ENCODE data around the gene CORO7. TPM values are rescaled to one million over a fixed set of nuclear protein-coding genes. Genes with fewer than 3 reads are reported as not detected.
"Not testable (repeated sequence)": the region's sequence is repeated elsewhere in the genome, so short reads cannot be mapped to it uniquely, and the experiment has no call there.

Gene CORO7
- total RNA-seq, 2 experiments from 2014 or later = 66.2 to 73.1 TPM

- Mint-ChIP-seq H3K27me3 (no peaks in the 10 kb centered on the region), H3K4me1 (peaks cover 5% of the 10 kb centered on the region), H3K27ac (no peak overlapping the region), H3K9me3 (no peaks in the 10 kb centered on the region), H3K36me3 (peaks cover 5% of the 10 kb centered on the region), H3K4me3 (no peak overlapping the region)
- no peak for DNase-seq
Measured at GRCh38 chr16:4340443-4340842, 76.0 kb downstream of the CORO7 start.

- DNase-seq = no peak
- Mint-ChIP-seq H3K27ac (no peak overlapping the region), H3K4me1 (peaks cover 4% of the 10 kb centered on the region), H3K36me3 (peaks cover 5% of the 10 kb centered on the region), H3K4me3 (no peak overlapping the region), H3K27me3 (no peaks in the 10 kb centered on the region), H3K9me3 (no peaks in the 10 kb centered on the region)
Measured at GRCh38 chr16:4339909-4340308, 76.5 kb downstream of the CORO7 start.

GRCh38 chr16:4339455-4339854 is 76.9 kb downstream of the CORO7 start:
- Mint-ChIP-seq H3K9me3 (no peaks in the 10 kb centered on the region), H3K27me3 (no peaks in the 10 kb centered on the region), H3K27ac (no peak overlapping the region), H3K4me1 (peaks cover 2% of the 10 kb centered on the region), H3K4me3 (no peak overlapping the region), H3K36me3 (peaks cover 2% of the 10 kb centered on the region)
- no peak for DNase-seq

GRCh38 chr16:4338712-4339299 is 77.6 kb downstream of the CORO7 start:
- no peaks in the 10 kb centered on the region for H3K27me3 Mint-ChIP-seq
- no peaks in the 10 kb centered on the region for H3K9me3 Mint-ChIP-seq
- H3K27ac Mint-ChIP-seq = no peak overlapping the region
- DNase-seq = no peak
- peaks cover under 1% of the 10 kb centered on the region for H3K36me3 Mint-ChIP-seq
- no peak overlapping the region for H3K4me3 Mint-ChIP-seq
- H3K4me1 Mint-ChIP-seq = peaks cover 2% of the 10 kb centered on the region

GRCh38 chr16:4338125-4338582 is 78.2 kb downstream of the CORO7 start:
- H3K27ac Mint-ChIP-seq = no peak overlapping the region
- H3K4me3 Mint-ChIP-seq = no peak overlapping the region
- peaks cover 2% of the 10 kb centered on the region for H3K4me1 Mint-ChIP-seq
- no peaks in the 10 kb centered on the region for H3K9me3 Mint-ChIP-seq
- H3K27me3 Mint-ChIP-seq = no peaks in the 10 kb centered on the region
- no peaks in the 10 kb centered on the region for H3K36me3 Mint-ChIP-seq
- DNase-seq = no peak

GRCh38 chr16:4337540-4338088 is 78.8 kb downstream of the CORO7 start:
- Mint-ChIP-seq H3K27me3 (no peaks in the 10 kb centered on the region), H3K4me3 (no peak overlapping the region), H3K9me3 (no peaks in the 10 kb centered on the region), H3K4me1 (peaks cover 2% of the 10 kb centered on the region), H3K36me3 (no peaks in the 10 kb centered on the region), H3K27ac (no peak overlapping the region)
- no peak for DNase-seq

- no peak overlapping the region for H3K27ac Mint-ChIP-seq
- H3K36me3 Mint-ChIP-seq = no peaks in the 10 kb centered on the region
- no peaks in the 10 kb centered on the region for H3K27me3 Mint-ChIP-seq
- no peak overlapping the region for H3K4me3 Mint-ChIP-seq
- no peaks in the 10 kb centered on the region for H3K9me3 Mint-ChIP-seq
- DNase-seq = no peak
- H3K4me1 Mint-ChIP-seq = peaks cover 2% of the 10 kb centered on the region
Measured at GRCh38 chr16:4336701-4337539, 79.5 kb downstream of the CORO7 start.

- H3K9me3 Mint-ChIP-seq = no peaks in the 10 kb centered on the region
- peaks cover under 1% of the 10 kb centered on the region for H3K4me1 Mint-ChIP-seq
- no peak overlapping the region for H3K4me3 Mint-ChIP-seq
- H3K27ac Mint-ChIP-seq = no peak overlapping the region
- H3K27me3 Mint-ChIP-seq = no peaks in the 10 kb centered on the region
- no peaks in the 10 kb centered on the region for H3K36me3 Mint-ChIP-seq
- DNase-seq = no peak
Measured at GRCh38 chr16:4334724-4335495, 81.5 kb downstream of the CORO7 start.

GRCh38 chr16:4333714-4334113 is 82.7 kb downstream of the CORO7 start:
- not testable (repeated sequence) for H3K9me3 Mint-ChIP-seq, DNase-seq, H3K4me1 Mint-ChIP-seq, H3K27ac Mint-ChIP-seq, H3K27me3 Mint-ChIP-seq, H3K4me3 Mint-ChIP-seq, H3K36me3 Mint-ChIP-seq

GRCh38 chr16:4333308-4333638 is 83.1 kb downstream of the CORO7 start:
- Mint-ChIP-seq H3K9me3 (no peaks in the 10 kb centered on the region), H3K27ac (no peak overlapping the region), H3K4me3 (no peak overlapping the region), H3K27me3 (no peaks in the 10 kb centered on the region), H3K4me1 (peaks cover 4% of the 10 kb centered on the region), H3K36me3 (no peaks in the 10 kb centered on the region)
- DNase-seq = no peak

- no peak overlapping the region for H3K27ac Mint-ChIP-seq
- no peaks in the 10 kb centered on the region for H3K36me3 Mint-ChIP-seq
Measured at GRCh38 chr16:4332623-4333307, 83.6 kb downstream of the CORO7 start.

GRCh38 chr16:4332083-4332482 is 84.3 kb downstream of the CORO7 start:
- Mint-ChIP-seq H3K4me3 (no peak overlapping the region), H3K27me3 (no peaks in the 10 kb centered on the region), H3K4me1 (peaks cover 4% of the 10 kb centered on the region)

More at GRCh38 chr16:4332623-4333307, 83.6 kb downstream of the CORO7 start:
- H3K9me3 Mint-ChIP-seq = no peaks in the 10 kb centered on the region
- DNase-seq = no peak
- H3K4me3 Mint-ChIP-seq = no peak overlapping the region
- no peaks in the 10 kb centered on the region for H3K27me3 Mint-ChIP-seq
- peaks cover 4% of the 10 kb centered on the region for H3K4me1 Mint-ChIP-seq

GRCh38 chr16:4330277-4330874 is 86.0 kb downstream of the CORO7 start:
- Mint-ChIP-seq H3K4me1 (peaks cover 4% of the 10 kb centered on the region), H3K9me3 (no peaks in the 10 kb centered on the region), H3K4me3 (no peak overlapping the region), H3K27me3 (no peaks in the 10 kb centered on the region), H3K36me3 (no peaks in the 10 kb centered on the region), H3K27ac (no peak overlapping the region)
- DNase-seq = peak; percentile 75

More at GRCh38 chr16:4332083-4332482, 84.3 kb downstream of the CORO7 start:
- Mint-ChIP-seq H3K27ac (no peak overlapping the region), H3K36me3 (no peaks in the 10 kb centered on the region), H3K9me3 (no peaks in the 10 kb centered on the region)
- DNase-seq = no peak
